Psoas muscle (tissue), 8 donors: ENCODE results near the gene ABCF2. TPM values are rescaled to one million over a fixed set of nuclear protein-coding genes. Genes with fewer than 3 reads are reported as not detected.

Experiments
- ATAC-seq, 4 donors: fragments of 200-7000 bp; cut with Tn5 transposase; one replicate each; pipeline ENCODE4 v1.9.1; 2020; ENCODE audit warnings: moderate library complexity in 3 of 4, mild to moderate bottlenecking in 2 of 4
- DNase-seq, 2 donors: peaks; one replicate each; pipeline ENCODE4 v3.0.0-alpha.2; 2020
- H3K27ac ChIP-seq: fragments of 200-600 bp; one replicate; pipeline ENCODE4 v1.8.0; 2022
- H3K27me3 ChIP-seq, 3 donors: fragments of 200-600 bp in 1 of 3; one replicate each; pipeline versions ENCODE4 v1.6.1 to v1.8.0; 2013 to 2022; ENCODE audit warnings: low read length in 2 of 3, mild to moderate bottlenecking in 2 of 3, moderate library complexity in 1 of 3; ENCODE audit not compliant: insufficient read depth in 3 of 3
- H3K36me3 ChIP-seq, 2 donors: fragments of 200-600 bp in 1 of 2; one replicate each; pipeline versions ENCODE4 v1.6.1 to v1.8.0; 2013 to 2022; ENCODE audit warnings: low read depth in 1 of 2, mild to moderate bottlenecking in 1 of 2, moderate library complexity in 1 of 2; ENCODE audit not compliant: insufficient read depth in 1 of 2
- H3K4me1 ChIP-seq: fragments of 200-600 bp; one replicate; pipeline ENCODE4 v1.8.0; 2022
- H3K4me3 ChIP-seq: fragments of 200-600 bp; one replicate; pipeline ENCODE4 v1.8.0; 2022; ENCODE audit warnings: mild to moderate bottlenecking
- H3K9me3 ChIP-seq: fragments of 200-600 bp; one replicate; pipeline ENCODE4 v1.8.0; 2022
- WGBS, 3 donors: extraction: QIAGEN DNeasy Blood & Tissue Kit; methylation state at CpG; one replicate each; pipeline versions ENCODE4 v1.1.6 to v1.1.7; 2013; 5-methylcytosine and 5-hydroxymethylcytosine counted together
- intact Hi-C, 2 donors: fragments of 100-400 bp; cut with DNase I; formaldehyde crosslinking; loops; one replicate each; pipeline versions ENCODE4 v1.11.0 to v1.14.2; 2022
- polyA plus RNA-seq, 3 donors: library from polyadenylated mRNA; stranded (reverse); fragments of 200-250 nt; gene quantifications; one replicate each; pipeline ENCODE4 v1.2.3, GENCODE V29; 2013
- total RNA-seq, 4 donors: library from RNA; stranded (reverse); fragmentation: NEBNext Ultra II Directional in 2 of 4; extraction: Animal tissue kit (Norgen Biotek cat#: 25700) in 2 of 4; gene quantifications; one replicate each; pipeline versions ENCODE4 v1.2.1 to v1.2.4, GENCODE V29; 2021 to 2023
- TF ChIP-seq, protein P1 (sequence below): fragments of 200-600 bp; IDR thresholded peaks from one replicate; pipeline ENCODE4 v1.8.0; 2022; ENCODE audit warnings: antibody characterized with exemption
- donor health status: healthy with polysubstance abuse.
- donor health status: DM: no; HTN: no; CAD: no; lungs with moderate emphysema.
- donor health status: Bipolar disorder and iron deficiency.
- donor health status: healthy.
- donor health status: DM: yes; HTN: yes; CAD: no.
- donor health status: DM: no; HTN: no; CAD: no.
- donor health status: DM: no; HTN: no; CAD: no.
- donor health status: DM: yes; HTN: yes; CAD: no.

Gene ABCF2
- total and polyA plus RNA-seq, 7 donors: 35.7 to 94.0 (median 66.0) TPM

DNA sequence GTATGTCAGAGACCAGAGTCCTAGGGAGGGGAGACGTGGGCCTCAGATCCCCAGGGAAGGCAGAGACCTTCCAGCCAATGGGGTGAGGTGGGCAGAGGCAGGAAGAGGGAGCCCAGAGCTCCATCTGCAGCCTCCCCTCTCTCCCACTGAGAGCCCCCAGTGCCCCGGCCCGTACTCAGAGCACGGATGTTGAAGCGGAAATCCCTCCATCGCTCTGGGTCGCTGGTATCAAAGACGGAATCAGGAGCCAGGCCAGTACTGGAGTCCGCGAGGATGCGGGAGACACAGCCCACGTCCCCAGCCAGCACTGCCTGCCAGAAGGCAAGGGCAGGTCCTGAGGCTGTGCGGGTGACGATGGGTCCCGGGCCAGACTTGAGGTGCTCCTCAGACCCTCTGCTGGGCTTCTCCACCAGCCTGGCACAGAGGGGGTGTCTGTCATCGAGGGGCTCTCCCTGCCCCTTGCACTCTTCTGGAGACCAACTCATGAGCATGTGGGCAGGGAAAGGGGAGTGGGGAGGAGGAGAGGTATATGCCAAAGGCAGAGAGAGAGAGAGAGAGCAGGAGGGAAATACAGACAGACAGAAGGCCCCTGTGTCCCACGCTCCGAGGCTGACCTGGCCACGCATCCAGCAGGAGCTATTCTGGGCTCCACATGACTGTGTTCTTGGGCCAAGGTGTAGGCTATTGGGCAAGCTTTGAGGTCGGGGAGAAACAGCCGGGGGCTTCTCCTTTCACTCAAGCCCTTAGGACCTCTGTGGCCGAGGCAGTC, 40.2 kb downstream of the ABCF2 start, which contains the start of gene ASB10:
ASB10 (minus strand) TSS at position 611 of the 769 bp plus-strand sequence; CDS start at position 491, 120 bp downstream.
- TF ChIP-seq, protein P1, sequence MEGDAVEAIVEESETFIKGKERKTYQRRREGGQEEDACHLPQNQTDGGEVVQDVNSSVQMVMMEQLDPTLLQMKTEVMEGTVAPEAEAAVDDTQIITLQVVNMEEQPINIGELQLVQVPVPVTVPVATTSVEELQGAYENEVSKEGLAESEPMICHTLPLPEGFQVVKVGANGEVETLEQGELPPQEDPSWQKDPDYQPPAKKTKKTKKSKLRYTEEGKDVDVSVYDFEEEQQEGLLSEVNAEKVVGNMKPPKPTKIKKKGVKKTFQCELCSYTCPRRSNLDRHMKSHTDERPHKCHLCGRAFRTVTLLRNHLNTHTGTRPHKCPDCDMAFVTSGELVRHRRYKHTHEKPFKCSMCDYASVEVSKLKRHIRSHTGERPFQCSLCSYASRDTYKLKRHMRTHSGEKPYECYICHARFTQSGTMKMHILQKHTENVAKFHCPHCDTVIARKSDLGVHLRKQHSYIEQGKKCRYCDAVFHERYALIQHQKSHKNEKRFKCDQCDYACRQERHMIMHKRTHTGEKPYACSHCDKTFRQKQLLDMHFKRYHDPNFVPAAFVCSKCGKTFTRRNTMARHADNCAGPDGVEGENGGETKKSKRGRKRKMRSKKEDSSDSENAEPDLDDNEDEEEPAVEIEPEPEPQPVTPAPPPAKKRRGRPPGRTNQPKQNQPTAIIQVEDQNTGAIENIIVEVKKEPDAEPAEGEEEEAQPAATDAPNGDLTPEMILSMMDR: no peak
- peaks cover 0 to 13% of the 10 kb centered on the region in 2 donors for H3K36me3 ChIP-seq
- intact Hi-C loops: no loop called here
- WGBS, 3 donors: 19 to 34% (median 25%) methylated on average over 21 to 22 of the region's 22 CpGs
- peaks cover 32% of the 10 kb centered on the region for H3K4me1 ChIP-seq
- peak; percentile 54 to 84 for DNase-seq
- no peaks in the 10 kb centered on the region for H3K9me3 ChIP-seq
- no peaks in the 10 kb centered on the region for H3K27me3 ChIP-seq
- peak within 1 kb of the TSS; percentile 67 for H3K4me3 ChIP-seq
- peak; percentile 84 to 89 (median 86) for ATAC-seq
- peak within 1 kb of the TSS; percentile 97 for H3K27ac ChIP-seq

DNA sequence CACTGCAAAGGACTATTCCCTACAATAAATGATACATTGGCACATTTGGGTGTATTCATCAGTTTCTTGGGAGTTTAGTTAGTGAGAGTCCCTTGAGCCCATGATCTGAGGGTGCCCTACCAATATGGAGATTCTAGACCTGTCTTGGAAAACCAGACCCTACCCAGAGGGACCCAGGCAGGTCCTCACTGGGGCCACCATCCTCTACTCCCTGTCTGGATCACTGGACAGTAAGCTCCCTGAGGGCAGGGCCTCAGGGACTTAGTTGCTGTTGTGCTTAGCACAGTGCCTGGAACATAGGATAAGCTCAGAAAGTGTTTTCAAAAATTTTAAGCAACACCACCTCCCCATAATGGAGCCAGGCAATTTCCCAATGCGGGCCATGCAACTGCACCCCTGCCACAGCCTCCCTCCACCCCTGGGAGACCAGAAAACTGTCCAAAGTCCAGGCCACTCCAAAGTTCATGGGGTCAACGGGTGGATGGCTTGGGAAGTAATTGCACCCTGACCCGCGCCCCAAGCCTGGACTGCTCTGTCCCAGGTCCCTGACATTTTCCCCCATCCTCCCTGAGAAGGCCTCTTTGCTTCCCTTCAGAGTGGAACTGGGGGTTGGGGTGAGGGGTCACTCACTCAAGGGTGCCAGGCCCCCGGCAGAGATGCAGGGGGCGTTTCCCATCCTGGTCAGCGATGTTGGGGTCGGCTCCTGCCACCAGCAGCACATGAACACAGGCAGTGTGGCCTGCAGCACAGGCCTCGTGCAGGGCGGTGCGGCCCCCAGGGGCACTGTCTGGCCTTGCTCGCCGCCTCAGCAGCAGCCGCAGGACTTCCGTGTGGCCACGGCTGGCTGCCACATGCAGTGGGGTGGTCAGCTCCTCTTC, 41.0 kb downstream of the ABCF2 start:
- peaks cover 33% of the 10 kb centered on the region for H3K4me1 ChIP-seq
- intact Hi-C loops: no loop called here
- ATAC-seq (peak; percentile 41 to 67 (median 60)), DNase-seq (peak in 1 of 2 donors; percentile 66)
- peaks cover 0 to 15% of the 10 kb centered on the region in 2 donors for H3K36me3 ChIP-seq
- H3K9me3 ChIP-seq: no peaks in the 10 kb centered on the region
- H3K27ac ChIP-seq: peak overlapping the region; percentile 97
- H3K4me3 ChIP-seq: peak overlapping the region; percentile 67
- WGBS, 3 donors: 27 to 49% (median 33%) methylated on average over 16 of the region's 16 CpGs
- TF ChIP-seq, protein P1: peak; percentile 6
- no peaks in the 10 kb centered on the region for H3K27me3 ChIP-seq

DNA sequence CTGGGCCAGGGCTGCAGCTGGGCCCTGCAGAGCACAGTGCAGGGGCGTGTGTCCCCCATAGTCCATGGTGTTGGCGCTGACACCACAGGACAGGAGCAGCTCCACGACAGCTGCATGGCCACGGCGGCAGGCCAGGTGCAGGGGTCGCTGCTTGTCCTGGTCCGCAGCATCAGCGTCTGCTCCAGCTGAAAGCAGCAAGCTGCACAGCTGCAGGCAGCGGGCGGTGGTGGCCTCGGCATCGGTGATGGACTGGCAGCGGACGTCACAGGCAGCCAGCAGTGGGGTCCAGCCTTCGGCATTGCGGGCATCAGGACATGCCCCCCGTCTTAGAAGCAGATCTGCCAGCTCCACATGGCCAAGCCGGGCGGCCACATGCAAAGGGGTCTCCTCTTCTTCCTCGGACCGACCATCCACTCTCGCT, 46.0 kb downstream of the ABCF2 start:
- peaks cover 32% of the 10 kb centered on the region for H3K4me1 ChIP-seq
- intact Hi-C loops: no loop called here
- H3K4me3 ChIP-seq: no peak overlapping the region
- H3K9me3 ChIP-seq: no peaks in the 10 kb centered on the region
- no peaks in the 10 kb centered on the region for H3K27me3 ChIP-seq
- TF ChIP-seq, protein P1: no peak
- ATAC-seq (peak in 1 of 4 donors; percentile 18), DNase-seq (peak in 1 of 2 donors; percentile 50)
- H3K36me3 ChIP-seq: peaks cover 0 to 26% of the 10 kb centered on the region in 2 donors
- WGBS, 3 donors: 41 to 65% (median 45%) methylated on average over 20 to 22 of the region's 22 CpGs
- H3K27ac ChIP-seq: no peak overlapping the region

DNA sequence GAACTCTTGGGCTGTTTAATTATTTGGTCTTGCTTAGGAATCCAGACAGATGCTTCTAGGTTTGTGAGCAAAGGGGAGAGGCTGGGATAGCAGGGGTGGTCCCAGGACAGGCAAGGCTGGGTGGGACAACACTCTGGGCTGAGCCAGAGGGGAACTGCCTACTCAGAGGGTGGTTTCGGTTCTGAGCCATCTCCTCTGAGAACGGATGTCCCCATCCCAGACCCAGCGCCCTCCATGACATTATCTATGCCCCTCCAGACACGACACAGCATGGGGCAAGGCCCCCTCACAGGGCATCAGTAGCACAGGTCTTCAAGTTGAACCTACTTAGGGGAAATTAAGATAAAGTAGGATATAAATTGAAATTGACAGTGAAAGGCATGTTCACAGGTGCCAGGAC, 47.1 kb downstream of the ABCF2 start:
- WGBS, 3 donors: 78 to 80% (median 79%) methylated on average over 4 of the region's 4 CpGs
- DNase-seq: peak in 1 of 2 donors; percentile 20
- no peak for ATAC-seq
- intact Hi-C loops: no loop called here
- Histone ChIP-seq H3K9me3 (no peaks in the 10 kb centered on the region), H3K36me3 (peaks cover 0 to 32% of the 10 kb centered on the region in 2 donors), H3K27me3 (no peaks in the 10 kb centered on the region), H3K4me3 (no peak overlapping the region), H3K27ac (no peak overlapping the region), H3K4me1 (peaks cover 31% of the 10 kb centered on the region)
- TF ChIP-seq, protein P1: no peak
